Calu3 (cell line): ENCODE data around the gene MYO7A. TPM values are rescaled to one million over a fixed set of nuclear protein-coding genes. Genes with fewer than 3 reads are reported as not detected.

ENCODE experiments used
- BruUV-seq: library from RNA; stranded (reverse); fragments of 400-500 nt; replicated peaks from 2 replicates; lab custom pipeline; 2021; lab: Mats Ljungman, UMichigan
- CTCF ChIA-PET: fragments of 300-600 bp; sonication (Branson Sonifier 250); formaldehyde crosslinking; loops from one replicate; lab custom pipeline; 2022; ENCODE audit warnings: antibody characterized with exemption; lab: Charles Lee
- DNase-seq: peaks from one replicate; pipeline ENCODE4 v3.0.0; 2022
- H3K27ac Mint-ChIP-seq: one replicate; pipeline ENCODE4 v1.8.0; 2022; ENCODE audit warnings: mixed read lengths; ENCODE audit not compliant: unreplicated experiment
- H3K27me3 Mint-ChIP-seq: one replicate; pipeline ENCODE4 v1.8.0; 2022; ENCODE audit warnings: mixed read lengths; ENCODE audit not compliant: unreplicated experiment
- H3K36me3 Mint-ChIP-seq: one replicate; pipeline ENCODE4 v1.8.0; 2022; ENCODE audit warnings: mild to moderate bottlenecking, moderate library complexity, mixed read lengths; ENCODE audit not compliant: insufficient read depth, unreplicated experiment
- H3K4me1 Mint-ChIP-seq: one replicate; pipeline ENCODE4 v1.8.0; 2022; ENCODE audit warnings: mild to moderate bottlenecking, low read depth, mixed read lengths; ENCODE audit not compliant: unreplicated experiment
- H3K4me3 Mint-ChIP-seq: one replicate; pipeline ENCODE4 v1.8.0; 2022; ENCODE audit warnings: mild to moderate bottlenecking, low read depth, moderate library complexity, mixed read lengths; ENCODE audit not compliant: unreplicated experiment
- H3K9me3 Mint-ChIP-seq: one replicate; pipeline ENCODE4 v1.8.0; 2022; ENCODE audit warnings: low read depth, mixed read lengths; ENCODE audit not compliant: unreplicated experiment
- CTCF ChIP-seq: fragments of 200-600 bp; IDR thresholded peaks from one replicate; pipeline ENCODE4 v1.8.0; 2022; ENCODE audit warnings: antibody characterized with exemption; ENCODE audit not compliant: unreplicated experiment
- intact Hi-C: fragments of 100-400 bp; cut with micrococcal nuclease; formaldehyde crosslinking; loops from one replicate; pipeline ENCODE4 v1.10.0; 2022; ENCODE audit not compliant: unreplicated experiment
- total RNA-seq: library from RNA; stranded (reverse); gene quantifications from 2 replicates; pipeline ENCODE4 v1.2.3, GENCODE V29; 2022

Gene MYO7A
- total RNA-seq, 1 experiment from 2014 or later: 3.7 TPM

- CTCF ChIA-PET: interaction anchor here (1.3 kb wide), 1 partner anchor 16 kb away, joined by 3 read pairs; no protein-coding TSS in a partner anchor
- no peak for DNase-seq
- intact Hi-C loops: no loop called here
- H3K9me3 Mint-ChIP-seq: no peaks in the 10 kb centered on the region
- no peak overlapping the region for H3K4me3 Mint-ChIP-seq
- H3K36me3 Mint-ChIP-seq: no peaks in the 10 kb centered on the region
- no TSS peak for BruUV-seq
- no peak for TF ChIP-seq CTCF
- no peak overlapping the region for H3K27ac Mint-ChIP-seq
- H3K4me1 Mint-ChIP-seq: peaks cover 6% of the 10 kb centered on the region
- H3K27me3 Mint-ChIP-seq: peaks cover 40% of the 10 kb centered on the region
Observed at GRCh38 chr11:77143405-77144020, 15.5 kb downstream of the MYO7A start.

- no peak for DNase-seq
- no peak overlapping the region for H3K27ac Mint-ChIP-seq
- CTCF ChIA-PET: interaction anchor here (0.6 to 1.0 kb wide), 2 partner anchors 17 to 246 kb away, joined by 3 read pairs; no protein-coding TSS in a partner anchor
- peaks cover 40% of the 10 kb centered on the region for H3K27me3 Mint-ChIP-seq
- H3K4me1 Mint-ChIP-seq: peaks cover 6% of the 10 kb centered on the region
- BruUV-seq: no TSS peak
- no peaks in the 10 kb centered on the region for H3K36me3 Mint-ChIP-seq
- TF ChIP-seq CTCF: no peak
- H3K9me3 Mint-ChIP-seq: no peaks in the 10 kb centered on the region
- no peak overlapping the region for H3K4me3 Mint-ChIP-seq
- intact Hi-C loops: no loop called here
Observed at GRCh38 chr11:77144196-77144856, 16.3 kb downstream of the MYO7A start.

DNA sequence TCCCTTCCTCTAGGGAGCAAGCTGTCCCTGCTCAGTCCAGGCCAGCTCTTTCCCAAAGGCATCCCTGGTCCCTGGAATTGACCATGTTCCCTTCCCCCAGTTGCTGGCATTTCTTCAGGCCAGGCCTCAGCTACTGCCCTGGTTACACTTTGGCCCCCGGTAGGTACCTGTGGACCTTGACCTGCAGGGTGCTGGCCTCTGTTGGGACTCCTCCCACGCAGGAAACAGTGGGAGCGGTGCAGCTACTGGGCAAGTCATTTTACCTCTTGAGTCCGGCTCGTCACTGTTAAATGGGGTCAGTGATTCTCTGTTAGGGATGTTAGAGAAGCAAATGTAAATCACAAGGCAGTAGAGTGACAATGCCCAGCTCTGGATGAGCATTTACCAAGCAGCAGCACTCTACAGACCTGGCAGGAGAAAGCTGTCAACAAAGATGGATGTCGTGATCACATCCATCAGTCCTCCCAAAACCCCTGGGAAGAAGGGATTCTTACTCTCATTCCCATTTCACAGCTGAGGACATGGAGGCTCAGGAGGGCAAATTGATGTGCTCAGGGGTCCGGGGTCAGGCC lies 16.9 kb downstream of the MYO7A start:
- TF ChIP-seq CTCF: no peak
- CTCF ChIA-PET: interaction anchor here (1.0 kb wide), 1 partner anchor 18 kb away, joined by 3 read pairs; no protein-coding TSS in a partner anchor
- peaks cover 40% of the 10 kb centered on the region for H3K27me3 Mint-ChIP-seq
- intact Hi-C loops: no loop called here
- no peak overlapping the region for H3K4me3 Mint-ChIP-seq
- no peaks in the 10 kb centered on the region for H3K9me3 Mint-ChIP-seq
- BruUV-seq: no TSS peak
- H3K36me3 Mint-ChIP-seq: no peaks in the 10 kb centered on the region
- peaks cover 6% of the 10 kb centered on the region for H3K4me1 Mint-ChIP-seq
- DNase-seq: no peak
- H3K27ac Mint-ChIP-seq: no peak overlapping the region

DNA sequence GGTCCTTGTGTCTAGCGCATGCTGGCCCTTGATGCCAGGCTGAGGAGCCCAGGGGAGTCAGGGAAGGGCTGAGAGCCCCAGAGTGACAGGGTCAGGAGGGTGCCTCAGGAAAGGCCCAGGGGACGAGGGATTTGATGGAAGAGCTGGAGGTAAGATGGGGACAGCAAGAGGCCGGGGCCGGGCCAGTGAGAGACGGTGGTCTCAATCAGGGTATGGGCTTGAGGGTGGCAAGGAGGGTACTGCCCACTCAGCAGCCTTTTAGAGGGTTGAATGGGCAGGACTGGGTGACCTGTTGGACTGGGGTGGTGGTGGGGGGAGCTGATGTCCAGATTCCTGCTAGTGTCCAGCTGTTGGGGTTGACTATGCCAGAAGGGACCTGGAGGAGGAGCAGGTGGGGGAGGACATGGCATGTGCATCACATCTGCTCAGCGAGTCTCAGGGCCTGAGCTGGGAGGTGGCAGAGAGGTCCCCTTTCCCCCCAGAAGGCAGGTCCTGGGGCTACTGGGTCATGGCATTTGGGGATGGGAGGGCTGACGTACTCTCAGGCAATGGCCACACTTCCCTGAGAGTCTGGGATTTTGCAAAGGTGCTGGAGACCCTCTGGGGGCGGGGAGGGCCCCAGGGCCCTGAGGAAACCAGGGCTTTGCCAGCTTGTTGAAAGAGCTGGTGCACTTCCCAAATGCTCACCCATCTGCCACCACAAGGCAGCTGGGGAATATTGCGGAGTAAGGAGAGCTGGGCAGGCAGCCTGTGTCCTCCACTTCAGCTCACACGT lies 18.4 kb downstream of the MYO7A start:
- Mint-ChIP-seq H3K9me3 (no peaks in the 10 kb centered on the region), H3K4me1 (peaks cover 6% of the 10 kb centered on the region), H3K27ac (no peak overlapping the region), H3K27me3 (peaks cover 51% of the 10 kb centered on the region), H3K36me3 (no peaks in the 10 kb centered on the region), H3K4me3 (no peak overlapping the region)
- no peak for DNase-seq
- TF ChIP-seq CTCF: no peak
- CTCF ChIA-PET: interaction anchor here (0.9 kb wide), 1 partner anchor 9 kb away, joined by 3 read pairs; no protein-coding TSS in a partner anchor
- no TSS peak for BruUV-seq
- intact Hi-C loops: no loop called here
